Activated B cell treated with CpG ODN at 0.5 μM for 24 hours (primary cell): Measurements from ENCODE around the gene C20orf144. TPM values are rescaled to one million over a fixed set of nuclear protein-coding genes. Genes with fewer than 3 reads are reported as not detected.

Experiments
- ATAC-seq: fragments of 200-7000 bp; cut with Tn5 transposase; one replicate; pipeline ENCODE4 v1.10.0; 2021; ENCODE audit warnings: low read depth, mild to moderate bottlenecking, moderate library complexity
- CTCF ChIA-PET: fragments of 350-600 bp; sonication (Branson Sonifier 250); formaldehyde crosslinking; loops from one replicate; lab custom pipeline; 2021; ENCODE audit warnings: antibody characterized with exemption; lab: Charles Lee
- POLR2A ChIA-PET: fragments of 350-600 bp; sonication (Branson Sonifier 250); formaldehyde crosslinking; loops from one replicate; lab custom pipeline; 2021; ENCODE audit warnings: antibody characterized with exemption; lab: Charles Lee
- DNase-seq: peaks from one replicate; pipeline ENCODE4 v3.0.0; 2022
- H3K27ac Mint-ChIP-seq: one replicate; pipeline ENCODE4 v1.8.0; 2020; ENCODE audit warnings: mixed read lengths
- H3K27me3 Mint-ChIP-seq: one replicate; pipeline ENCODE4 v1.8.0; 2021; ENCODE audit warnings: mixed read lengths
- H3K36me3 Mint-ChIP-seq: one replicate; pipeline ENCODE4 v1.8.0; 2021; ENCODE audit warnings: low read depth, mixed read lengths
- H3K4me1 Mint-ChIP-seq: one replicate; pipeline ENCODE4 v1.8.0; 2021; ENCODE audit warnings: mixed read lengths
- H3K4me3 Mint-ChIP-seq: one replicate; pipeline ENCODE4 v1.8.0; 2020; ENCODE audit warnings: mild to moderate bottlenecking, mixed read lengths
- H3K9me3 Mint-ChIP-seq: one replicate; pipeline ENCODE4 v1.8.0; 2020; ENCODE audit warnings: mixed read lengths
- intact Hi-C: fragments of 100-400 bp; cut with micrococcal nuclease; formaldehyde crosslinking; loops from one replicate; pipeline ENCODE4 v1.15.1; 2024
- total RNA-seq: library from RNA; stranded (reverse); gene quantifications from 2 replicates; pipeline ENCODE4 v1.2.3, GENCODE V29; 2022
- TF ChIP-seq, protein P1 (sequence below): fragments of 200-600 bp; IDR thresholded peaks from one replicate; pipeline ENCODE4 v1.8.0; 2022; ENCODE audit warnings: antibody characterized with exemption, mild to moderate bottlenecking

The C20orf144 gene
- total RNA-seq, 1 donor from 2014 or later = 0.20 TPM

DNA sequence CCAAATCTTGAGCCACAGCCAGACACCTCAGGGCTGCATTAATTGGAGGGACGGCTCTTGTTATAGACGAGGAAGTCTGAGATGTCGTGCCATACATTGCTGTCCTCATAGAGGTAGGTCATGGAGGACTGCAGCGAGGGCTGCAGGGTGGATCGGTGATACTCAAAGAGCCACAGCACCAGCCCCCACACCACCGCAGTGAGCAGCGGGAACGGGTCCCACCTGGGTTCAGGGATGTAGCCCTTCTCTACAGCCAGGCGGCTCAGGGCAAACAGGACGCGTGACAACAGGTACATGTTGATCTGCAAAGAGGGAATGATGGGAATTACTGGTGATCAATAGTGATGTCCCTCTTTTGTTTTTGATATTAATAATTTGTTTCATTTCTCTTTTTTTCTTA is 45.5 kb downstream of the C20orf144 start:
- no peaks in the 10 kb centered on the region for H3K27me3 Mint-ChIP-seq
- no peak overlapping the region for H3K27ac Mint-ChIP-seq
- TF ChIP-seq, protein P1, sequence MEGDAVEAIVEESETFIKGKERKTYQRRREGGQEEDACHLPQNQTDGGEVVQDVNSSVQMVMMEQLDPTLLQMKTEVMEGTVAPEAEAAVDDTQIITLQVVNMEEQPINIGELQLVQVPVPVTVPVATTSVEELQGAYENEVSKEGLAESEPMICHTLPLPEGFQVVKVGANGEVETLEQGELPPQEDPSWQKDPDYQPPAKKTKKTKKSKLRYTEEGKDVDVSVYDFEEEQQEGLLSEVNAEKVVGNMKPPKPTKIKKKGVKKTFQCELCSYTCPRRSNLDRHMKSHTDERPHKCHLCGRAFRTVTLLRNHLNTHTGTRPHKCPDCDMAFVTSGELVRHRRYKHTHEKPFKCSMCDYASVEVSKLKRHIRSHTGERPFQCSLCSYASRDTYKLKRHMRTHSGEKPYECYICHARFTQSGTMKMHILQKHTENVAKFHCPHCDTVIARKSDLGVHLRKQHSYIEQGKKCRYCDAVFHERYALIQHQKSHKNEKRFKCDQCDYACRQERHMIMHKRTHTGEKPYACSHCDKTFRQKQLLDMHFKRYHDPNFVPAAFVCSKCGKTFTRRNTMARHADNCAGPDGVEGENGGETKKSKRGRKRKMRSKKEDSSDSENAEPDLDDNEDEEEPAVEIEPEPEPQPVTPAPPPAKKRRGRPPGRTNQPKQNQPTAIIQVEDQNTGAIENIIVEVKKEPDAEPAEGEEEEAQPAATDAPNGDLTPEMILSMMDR = no peak
- ChIA-PET POLR2A (interaction anchor here (0.7 kb wide), 1 partner anchor 354 kb away, joined by 4 read pairs; no protein-coding TSS in a partner anchor), CTCF (no interaction called here)
- no peaks in the 10 kb centered on the region for H3K9me3 Mint-ChIP-seq
- H3K4me3 Mint-ChIP-seq = no peak overlapping the region
- H3K4me1 Mint-ChIP-seq = peaks cover 2% of the 10 kb centered on the region
- no peak for ATAC-seq
- no peak for DNase-seq
- intact Hi-C loops = no loop called here
- peaks cover 30% of the 10 kb centered on the region for H3K36me3 Mint-ChIP-seq

DNA sequence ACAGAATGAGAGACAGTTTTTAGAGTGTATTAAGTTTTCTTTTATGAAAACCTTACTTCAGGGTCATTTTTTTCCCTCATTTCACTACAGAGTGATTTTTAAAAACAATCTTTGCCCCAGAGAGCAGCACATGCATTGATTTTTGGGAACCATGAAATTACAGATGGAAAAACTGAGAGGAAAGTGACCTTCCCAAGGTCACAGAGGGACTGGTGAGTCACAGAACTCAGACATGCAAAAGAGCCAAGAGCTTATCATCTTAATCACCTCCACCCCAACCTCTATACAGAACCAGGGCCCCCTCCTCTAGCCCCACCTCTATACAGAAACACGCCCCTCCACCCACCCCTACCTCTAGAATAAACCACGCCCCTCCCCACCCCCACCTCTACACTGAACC is 47.3 kb downstream of the C20orf144 start:
- intact Hi-C loops = no loop called here
- ChIA-PET POLR2A (no interaction called here), CTCF (no interaction called here)
- Mint-ChIP-seq H3K4me3 (no peak overlapping the region), H3K36me3 (peaks cover 42% of the 10 kb centered on the region), H3K9me3 (no peaks in the 10 kb centered on the region), H3K27me3 (no peaks in the 10 kb centered on the region), H3K27ac (no peak overlapping the region), H3K4me1 (peaks cover 2% of the 10 kb centered on the region)
- TF ChIP-seq, protein P1 = no peak
- ATAC-seq = no peak
- no peak for DNase-seq

DNA sequence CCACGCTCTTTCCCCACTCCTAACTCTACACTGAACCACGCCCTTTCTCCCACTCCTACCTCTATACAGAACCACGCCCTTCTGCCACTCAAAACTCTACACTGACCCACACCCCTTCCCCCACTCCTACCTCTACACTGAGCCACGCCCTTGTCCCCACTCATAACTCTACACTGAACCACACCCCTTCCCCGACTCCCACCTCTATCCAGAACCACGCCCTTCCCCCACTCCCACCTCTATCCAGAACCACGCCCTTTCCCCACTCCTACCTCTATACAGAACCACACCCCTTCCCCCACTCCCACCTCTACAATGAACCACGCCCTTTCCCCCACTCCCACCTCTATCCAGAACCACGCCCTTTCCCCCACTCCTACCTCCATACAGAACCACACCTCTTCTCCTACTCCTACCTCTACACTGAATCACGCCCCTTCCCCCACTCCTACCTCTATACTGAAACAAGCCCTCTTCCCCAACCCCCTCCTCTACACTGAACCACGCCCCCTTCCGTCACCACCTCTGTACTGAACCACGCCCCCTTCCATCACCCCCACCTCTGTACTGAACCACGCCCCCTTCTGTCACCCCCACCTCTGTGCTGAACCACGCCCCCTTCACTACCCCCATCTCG is 47.9 kb downstream of the C20orf144 start:
- intact Hi-C loops = no loop called here
- no peak overlapping the region for H3K27ac Mint-ChIP-seq
- no peak overlapping the region for H3K4me3 Mint-ChIP-seq
- H3K36me3 Mint-ChIP-seq = peaks cover 45% of the 10 kb centered on the region
- no peaks in the 10 kb centered on the region for H3K27me3 Mint-ChIP-seq
- no peaks in the 10 kb centered on the region for H3K9me3 Mint-ChIP-seq
- peaks cover 2% of the 10 kb centered on the region for H3K4me1 Mint-ChIP-seq
- ChIA-PET CTCF (no interaction called here), POLR2A (no interaction called here)
- TF ChIP-seq, protein P1 = no peak
- no peak for DNase-seq
- no peak for ATAC-seq

DNA sequence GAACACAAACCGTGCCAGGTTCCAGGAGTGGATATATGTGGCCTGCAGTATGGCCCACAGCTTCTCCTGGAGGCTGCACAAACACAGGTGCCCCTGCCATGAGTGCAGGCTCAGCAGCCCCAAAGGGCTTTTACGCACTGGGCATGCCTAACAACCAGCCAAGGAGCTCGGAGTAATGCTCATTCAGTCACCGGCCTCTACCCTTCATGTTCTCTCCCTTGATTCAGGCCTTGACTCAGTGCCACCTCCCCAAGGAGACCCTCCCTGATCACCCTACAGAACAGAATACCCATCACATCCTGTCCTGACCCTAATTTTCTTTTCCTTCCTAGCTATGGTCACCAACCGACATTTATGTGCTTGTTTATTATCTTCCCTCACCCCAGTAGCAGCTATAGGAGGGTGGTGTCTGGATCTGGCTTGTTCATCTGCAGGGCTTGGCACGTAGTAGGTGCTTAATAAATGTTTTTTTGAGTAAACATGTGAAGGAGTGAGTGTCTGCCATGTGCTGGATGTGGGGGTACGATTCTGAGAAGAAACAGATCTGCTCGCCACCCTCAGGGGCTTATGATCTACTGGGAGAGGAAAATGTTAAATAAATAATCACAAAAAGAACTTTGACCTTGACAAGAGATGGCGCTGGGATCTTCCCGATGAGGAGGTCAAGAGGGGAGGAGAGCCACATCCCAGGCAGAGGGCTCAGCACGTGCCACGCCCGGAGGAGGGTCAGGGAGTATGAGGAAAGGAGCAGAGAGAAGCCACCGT is 48.7 kb downstream of the C20orf144 start:
- H3K27me3 Mint-ChIP-seq = no peaks in the 10 kb centered on the region
- intact Hi-C loops = no loop called here

DNA sequence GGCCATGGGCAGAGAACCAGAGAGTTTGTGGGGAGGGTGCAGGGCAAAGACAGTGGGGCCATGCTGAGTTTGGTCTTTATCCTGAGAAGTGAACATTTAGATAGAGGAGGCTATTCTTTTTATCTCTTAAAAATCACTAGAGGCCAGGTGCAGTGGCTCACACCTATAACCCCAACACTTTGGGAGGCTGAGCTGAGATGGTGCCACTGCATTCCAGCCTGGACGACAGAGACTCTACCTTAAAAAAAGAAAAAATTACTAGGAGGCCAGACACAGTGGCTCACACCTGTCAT is 49.3 kb downstream of the C20orf144 start:
- intact Hi-C loops = no loop called here
- no peaks in the 10 kb centered on the region for H3K9me3 Mint-ChIP-seq
- ChIA-PET POLR2A (no interaction called here), CTCF (no interaction called here)
- DNase-seq (no peak), ATAC-seq (no peak)
- H3K27me3 Mint-ChIP-seq = no peaks in the 10 kb centered on the region
- H3K27ac Mint-ChIP-seq = no peak overlapping the region
- peaks cover 46% of the 10 kb centered on the region for H3K36me3 Mint-ChIP-seq
- peaks cover 2% of the 10 kb centered on the region for H3K4me1 Mint-ChIP-seq
- no peak overlapping the region for H3K4me3 Mint-ChIP-seq
- TF ChIP-seq, protein P1 = no peak

More for the DNA sequence above, 48.7 kb downstream of the C20orf144 start:
- no peak overlapping the region for H3K27ac Mint-ChIP-seq
- ChIA-PET CTCF (no interaction called here), POLR2A (no interaction called here)
- TF ChIP-seq, protein P1 = no peak
- H3K9me3 Mint-ChIP-seq = no peaks in the 10 kb centered on the region
- DNase-seq = no peak
- ATAC-seq = no peak
- H3K36me3 Mint-ChIP-seq = peaks cover 43% of the 10 kb centered on the region
- H3K4me1 Mint-ChIP-seq = peaks cover 2% of the 10 kb centered on the region
- no peak overlapping the region for H3K4me3 Mint-ChIP-seq

Other genes with a start within 250 kb of the C20orf144 start
- gene SNTA1, start 218.6 kb upstream of the C20orf144 start, total RNA-seq = 1.7 and 2.0 TPM in 2 replicates
- 13.9 and 15.8 TPM in 2 replicates for gene CBFA2T2, start 172.2 kb upstream of the C20orf144 start, total RNA-seq
- 2.8 and 3.9 TPM in 2 replicates for gene ACTL10, start 4.6 kb downstream of the C20orf144 start, total RNA-seq
- 7.5 and 8.4 TPM in 2 replicates for gene NECAB3, start 12.1 kb downstream of the C20orf144 start, total RNA-seq
- 6.7 and 8.9 TPM in 2 replicates for gene E2F1, start 24.1 kb downstream of the C20orf144 start, total RNA-seq
- gene PXMP4, start 58.0 kb downstream of the C20orf144 start, total RNA-seq = 6.8 and 7.7 TPM in 2 replicates
- 9.2 and 10.1 TPM in 2 replicates for gene ZNF341, start 69.7 kb downstream of the C20orf144 start, total RNA-seq
- 116 and 121 TPM in 2 replicates for gene CHMP4B, start 149.0 kb downstream of the C20orf144 start, total RNA-seq